ENCODE measurements around the gene GSG1L.

GSG1L gene

DNA sequence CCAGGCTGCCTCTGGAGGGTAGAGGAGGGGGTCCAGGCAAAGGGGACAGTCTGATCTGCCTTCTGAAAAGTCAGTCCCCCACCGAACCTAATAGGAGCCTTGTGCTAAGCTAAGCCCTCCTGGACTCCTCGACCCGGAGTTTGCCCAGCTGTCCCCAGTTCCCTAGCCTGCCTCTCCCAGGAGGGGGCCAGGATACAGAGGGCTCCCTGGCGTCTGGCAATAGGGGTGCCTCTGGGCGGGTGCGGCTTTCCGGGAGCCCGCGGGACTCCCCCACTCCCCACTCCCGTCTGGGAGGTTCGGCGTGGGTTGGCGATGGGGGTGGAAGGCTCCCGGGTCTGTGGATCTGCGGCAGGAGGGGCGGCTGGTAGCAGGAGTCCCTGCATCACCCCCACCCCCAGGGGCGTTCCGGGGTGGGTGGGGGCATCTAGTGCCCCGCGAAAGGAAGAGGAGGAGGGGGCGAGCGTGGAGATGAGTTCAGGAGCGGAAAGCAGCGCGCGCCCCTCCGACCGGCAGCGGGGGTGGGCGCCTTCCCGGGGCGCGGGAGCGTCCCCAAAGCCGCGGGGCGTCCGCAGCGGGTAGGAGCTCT lies 1.2 kb downstream of the GSG1L start:
- no peak for DNase-seq

DNA sequence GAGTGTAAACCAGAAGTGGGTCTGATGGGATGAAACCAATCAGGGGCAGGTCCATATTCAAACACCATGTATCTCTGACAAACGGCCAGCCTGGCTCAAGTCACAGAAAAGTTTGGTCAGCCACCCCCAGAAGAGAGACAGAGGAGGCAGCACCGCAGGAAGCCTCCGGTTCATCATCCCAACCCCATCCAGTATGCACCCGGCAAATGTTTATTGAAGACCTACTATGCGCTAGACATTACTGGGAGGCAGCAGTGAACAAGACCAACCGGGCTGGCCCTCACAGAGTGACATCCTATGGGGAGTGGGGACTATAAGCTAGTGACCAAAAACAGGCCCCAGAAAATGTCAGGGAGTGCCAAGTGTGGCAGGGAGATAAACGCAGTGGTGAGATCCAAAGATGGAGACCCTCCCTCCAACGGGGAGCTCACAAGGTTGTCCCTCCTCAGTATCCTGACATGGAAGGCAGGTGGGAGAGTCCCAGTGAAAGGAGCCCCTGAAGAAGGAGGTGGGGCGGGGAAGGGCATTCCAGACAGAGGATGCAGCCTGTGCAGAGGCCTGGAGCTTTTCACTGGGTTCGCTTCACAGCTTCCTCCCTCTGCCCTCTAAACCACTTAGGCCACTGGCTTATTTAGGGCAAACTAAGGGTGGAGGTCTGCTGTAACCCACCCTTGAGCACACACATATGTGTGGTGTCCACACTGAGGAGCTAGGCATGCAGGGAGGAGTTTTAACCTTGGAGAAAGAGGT lies 2.0 kb downstream of the GSG1L start:
- DNase-seq, result no peak

DNA sequence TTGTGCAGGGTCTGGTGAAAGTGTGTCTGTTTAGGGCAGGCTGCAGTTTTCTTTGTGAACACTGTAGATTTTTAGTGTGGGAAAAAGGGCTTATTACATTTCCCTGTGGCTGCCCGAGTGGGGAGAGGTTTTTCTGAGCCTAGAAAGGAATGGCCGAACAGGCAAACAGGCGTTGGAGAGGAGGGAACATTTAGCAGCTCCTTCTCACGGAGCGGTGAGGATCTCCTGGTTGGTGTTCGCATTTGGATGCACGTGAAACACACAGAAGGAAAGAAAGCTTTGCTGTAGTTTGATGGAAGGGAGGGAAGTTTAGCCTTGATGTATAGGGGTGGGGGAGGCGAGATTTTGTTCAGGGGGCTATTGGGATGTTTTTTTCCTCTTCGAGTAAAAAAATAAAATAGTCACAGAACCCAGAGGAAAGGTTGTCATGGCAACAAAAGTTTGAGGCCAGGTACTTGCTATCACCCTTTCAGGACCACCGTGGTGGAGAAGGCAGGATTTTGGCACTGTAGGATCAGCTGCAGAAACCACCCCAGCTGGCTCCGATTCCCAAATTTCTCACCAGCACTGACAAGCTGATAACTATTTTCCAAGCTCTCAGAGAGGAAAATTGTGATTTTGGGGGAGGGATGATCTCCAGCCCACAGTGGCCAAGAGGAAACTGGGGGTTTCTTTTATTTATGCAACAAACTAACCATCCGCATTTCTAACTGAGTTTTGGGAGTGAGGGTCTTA lies 3.5 kb downstream of the GSG1L start:
- no peak for DNase-seq

DNA sequence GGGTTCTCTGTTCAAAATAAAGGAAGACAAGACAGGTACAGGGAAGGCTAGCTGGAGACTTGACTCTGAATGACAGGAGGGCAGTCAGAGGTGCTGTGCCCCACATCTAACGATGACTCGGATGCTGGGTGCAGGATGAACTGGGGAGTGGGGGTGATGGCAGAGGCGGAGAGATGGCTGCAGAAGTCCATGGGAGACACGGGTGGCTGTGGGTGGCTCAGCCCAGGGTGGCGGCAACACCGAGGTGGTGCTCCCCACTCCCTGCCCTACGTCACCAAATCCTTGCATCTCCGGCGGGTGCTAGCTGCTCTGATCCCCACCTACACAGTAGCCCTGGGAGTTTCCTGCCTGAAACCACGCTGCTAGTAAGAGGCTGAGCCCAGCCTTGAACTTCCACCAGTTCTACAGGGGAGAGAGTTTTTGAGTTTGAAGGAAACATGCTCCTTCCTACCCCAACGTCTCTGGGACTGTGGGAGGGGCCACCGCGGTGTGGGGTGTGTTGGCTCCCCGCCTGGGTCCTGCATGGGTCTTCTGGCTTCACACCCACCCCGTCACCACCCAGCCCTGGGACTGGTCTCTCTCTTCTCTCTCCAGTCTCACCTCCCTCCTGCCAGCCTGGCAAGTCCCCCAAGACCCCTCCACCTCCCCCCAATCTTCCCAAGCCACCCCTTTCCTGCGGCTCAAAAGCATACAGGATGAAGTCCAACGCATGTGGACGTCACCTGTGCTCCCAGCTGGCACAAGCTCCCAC lies 4.5 kb downstream of the GSG1L start:
- DNase-seq, result no peak

DNA sequence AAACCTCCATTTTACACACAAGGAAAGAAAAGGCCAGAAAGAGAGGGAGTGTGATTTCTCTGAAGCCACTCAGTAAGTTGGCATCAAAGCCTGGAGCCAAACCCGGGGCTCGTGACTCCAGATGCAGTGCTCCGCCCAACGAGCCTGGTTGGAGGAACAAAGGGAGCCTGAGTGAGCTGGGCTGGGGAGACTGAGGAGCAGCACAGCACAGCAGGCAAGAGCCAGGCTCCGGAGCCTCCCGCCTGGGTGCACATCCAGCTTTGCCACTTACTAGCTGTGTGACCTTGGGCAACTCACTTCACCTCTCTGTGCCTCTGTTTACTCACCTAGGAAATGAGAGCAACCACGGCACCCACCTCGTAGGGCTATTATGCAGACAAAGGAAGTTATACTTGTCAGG lies 5.6 kb downstream of the GSG1L start:
- no peak for DNase-seq

DNA sequence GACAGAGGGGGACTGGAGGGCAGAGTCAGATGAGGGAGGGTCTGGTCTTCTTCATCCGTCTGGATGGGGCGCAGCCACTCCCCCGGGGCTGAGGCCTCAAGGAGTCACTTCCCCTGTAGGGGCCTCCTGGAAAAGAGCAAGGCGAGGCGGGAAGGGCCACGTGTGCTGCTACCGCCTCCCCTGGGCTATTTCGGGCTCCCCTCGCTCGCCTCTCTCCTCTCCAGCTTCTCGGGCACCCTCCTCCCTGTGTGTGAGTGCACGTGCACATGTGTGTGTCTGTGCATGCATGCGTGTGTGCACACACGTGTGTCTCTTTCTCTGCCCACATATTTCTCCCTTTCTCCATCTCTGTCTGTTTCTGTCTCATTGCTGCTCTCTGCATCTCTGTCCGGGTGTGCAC lies 10.1 kb downstream of the GSG1L start:
- no peak for DNase-seq

DNA sequence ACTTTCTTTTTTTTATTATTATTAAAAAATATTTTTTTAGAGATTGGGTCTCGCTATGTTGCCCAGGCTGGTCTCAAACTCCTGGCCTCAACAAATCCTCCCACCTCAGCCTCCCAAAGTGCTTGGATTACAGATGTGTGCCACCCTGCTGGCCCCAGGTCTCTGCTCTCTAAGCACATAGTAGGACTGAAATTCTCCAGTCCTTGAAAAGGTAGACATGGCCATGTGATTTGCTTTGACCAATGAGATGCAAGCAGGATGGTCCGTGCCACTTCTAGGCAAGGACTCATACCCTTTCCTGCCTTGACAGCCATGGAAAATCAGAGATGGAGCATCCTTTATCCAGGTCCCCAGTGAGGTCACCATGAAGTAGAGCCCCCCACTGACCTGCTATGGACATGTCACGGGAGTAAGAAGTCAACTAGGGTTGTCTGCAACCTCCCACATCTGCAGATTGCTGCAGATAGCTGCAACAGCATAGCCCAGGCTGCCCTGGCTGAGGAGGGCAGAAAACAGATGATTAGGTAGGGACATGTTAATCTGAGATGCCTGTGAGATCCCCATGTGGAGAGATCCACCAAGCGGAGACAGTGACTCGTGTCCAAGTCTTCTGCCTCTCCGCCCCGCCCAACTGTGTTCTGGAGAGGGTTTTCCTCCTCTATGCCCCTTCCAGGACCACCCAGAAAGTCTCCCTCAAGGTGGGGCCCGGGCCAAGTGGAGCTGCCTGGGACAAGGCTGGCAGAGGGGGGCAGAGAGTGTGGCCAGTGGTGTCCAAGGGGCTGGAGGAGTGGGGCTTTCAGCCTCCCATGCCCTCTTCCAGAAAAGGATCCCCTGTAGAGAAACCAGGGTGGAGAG lies 11.0 kb downstream of the GSG1L start:
- no peak for DNase-seq

DNA sequence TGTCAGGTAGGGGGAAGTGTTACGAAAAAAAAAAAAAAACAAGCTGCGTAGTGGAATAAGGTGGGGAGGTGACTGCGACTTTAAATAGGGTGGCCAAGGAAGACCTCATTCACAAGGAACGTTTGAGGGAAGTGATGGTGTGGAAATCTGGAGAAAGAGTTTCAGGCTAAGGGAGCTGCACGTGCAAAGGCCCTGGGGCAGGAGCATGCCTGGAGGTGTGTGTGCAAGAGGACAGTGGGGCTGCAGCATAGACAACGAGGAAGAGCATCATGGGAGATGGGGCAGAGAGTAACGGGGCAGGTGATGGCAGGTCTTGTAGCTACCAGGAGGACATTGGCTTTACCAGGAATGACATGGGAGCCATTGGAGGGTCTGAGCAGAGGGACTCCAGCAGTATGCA lies 12.0 kb downstream of the GSG1L start:
- DNase-seq, result no peak

DNA sequence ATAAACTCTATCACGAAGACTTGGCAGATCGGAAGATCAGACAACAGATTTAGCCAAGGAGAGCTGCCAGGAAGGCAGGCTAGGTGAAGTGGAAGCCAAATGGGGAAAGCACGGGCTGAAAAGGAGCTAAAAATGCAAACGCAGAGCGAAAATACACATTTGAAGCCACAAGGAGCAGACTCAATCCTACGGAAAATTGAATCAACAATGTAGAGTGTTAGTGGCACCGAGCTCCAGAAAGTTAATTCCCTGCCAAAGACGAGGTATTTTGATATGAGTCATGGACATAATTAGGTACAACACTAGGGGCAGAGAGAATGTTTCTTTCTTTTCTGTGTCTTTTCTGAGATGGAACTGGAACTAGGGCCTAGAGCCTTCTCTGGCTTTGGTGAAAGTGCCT lies 20.7 kb downstream of the GSG1L start:
- no peak for DNase-seq

DNA sequence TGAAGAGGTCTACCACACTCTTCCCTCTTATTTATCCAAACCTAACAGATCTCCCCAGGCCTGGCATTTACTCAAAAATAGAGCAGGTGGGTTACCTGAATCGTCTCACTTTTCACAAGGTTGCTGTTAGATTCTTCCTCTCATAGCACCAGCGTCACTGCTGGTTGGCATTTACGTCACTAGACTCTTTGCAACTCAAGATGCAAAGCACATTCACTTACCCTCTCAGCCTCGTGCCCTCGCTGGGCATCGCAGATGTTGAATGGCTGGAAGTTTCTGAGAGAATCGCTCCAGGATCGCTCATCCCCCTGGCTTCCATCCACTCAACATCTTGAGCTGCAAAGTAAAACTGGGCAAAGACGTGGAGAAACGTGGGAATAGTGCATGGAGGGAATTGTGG lies 21.9 kb downstream of the GSG1L start:
- DNase-seq, result no peak

DNA sequence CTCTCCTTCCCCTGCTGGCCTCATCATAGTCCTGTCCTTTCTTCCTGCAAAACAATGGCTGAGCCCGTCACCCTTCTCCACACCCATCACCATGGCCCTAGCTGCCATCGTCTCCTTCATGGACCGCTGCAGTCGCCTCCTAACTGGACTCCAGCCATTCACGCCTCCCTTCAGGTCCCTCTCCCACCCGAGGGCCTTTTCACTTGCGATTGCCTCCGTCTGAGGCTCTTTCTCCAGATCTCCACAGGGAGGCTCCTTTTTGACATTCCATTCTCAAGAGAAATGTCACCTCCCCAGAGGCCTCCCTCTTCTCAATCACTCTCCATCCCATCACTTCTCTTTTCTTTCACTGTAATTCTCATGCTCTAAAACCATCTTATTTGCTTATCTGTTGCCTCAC lies 23.5 kb downstream of the GSG1L start:
- DNase-seq, result no peak

DNA sequence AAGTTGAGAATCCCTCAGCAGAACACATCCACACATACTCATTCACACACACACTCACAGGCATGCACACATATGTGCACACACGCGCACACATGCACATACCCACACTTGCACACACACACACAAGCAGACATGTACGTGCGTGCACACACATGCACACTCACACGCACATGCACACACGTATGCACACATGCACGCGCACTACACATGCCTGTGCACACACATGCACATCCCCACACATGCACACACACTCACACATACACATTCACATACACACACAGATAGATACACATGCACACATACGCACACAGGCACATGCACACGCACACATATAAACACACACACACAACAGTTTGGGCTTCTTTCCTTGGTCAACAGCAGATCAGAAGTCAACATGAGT lies 24.0 kb downstream of the GSG1L start:
- DNase-seq, result no peak

DNA sequence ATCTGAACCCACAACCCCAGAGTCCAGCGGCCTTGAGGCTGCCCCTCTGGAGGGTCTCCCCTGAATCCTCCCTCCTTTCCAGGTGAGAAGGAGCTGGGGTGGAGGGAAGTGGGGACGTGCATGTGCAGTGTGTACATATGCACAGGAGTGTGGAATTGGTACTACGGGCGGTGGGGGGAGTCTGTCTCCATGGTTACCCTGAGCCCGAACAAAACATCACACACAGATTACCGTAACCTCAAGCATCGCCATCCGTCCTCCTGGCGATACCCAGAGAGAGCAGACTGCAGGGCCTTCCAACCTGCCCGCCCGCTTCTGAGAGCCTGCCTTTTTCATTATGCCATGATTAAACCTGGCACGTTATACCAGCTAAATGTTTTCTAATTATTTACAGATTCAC lies 25.1 kb downstream of the GSG1L start:
- DNase-seq, result no peak

DNA sequence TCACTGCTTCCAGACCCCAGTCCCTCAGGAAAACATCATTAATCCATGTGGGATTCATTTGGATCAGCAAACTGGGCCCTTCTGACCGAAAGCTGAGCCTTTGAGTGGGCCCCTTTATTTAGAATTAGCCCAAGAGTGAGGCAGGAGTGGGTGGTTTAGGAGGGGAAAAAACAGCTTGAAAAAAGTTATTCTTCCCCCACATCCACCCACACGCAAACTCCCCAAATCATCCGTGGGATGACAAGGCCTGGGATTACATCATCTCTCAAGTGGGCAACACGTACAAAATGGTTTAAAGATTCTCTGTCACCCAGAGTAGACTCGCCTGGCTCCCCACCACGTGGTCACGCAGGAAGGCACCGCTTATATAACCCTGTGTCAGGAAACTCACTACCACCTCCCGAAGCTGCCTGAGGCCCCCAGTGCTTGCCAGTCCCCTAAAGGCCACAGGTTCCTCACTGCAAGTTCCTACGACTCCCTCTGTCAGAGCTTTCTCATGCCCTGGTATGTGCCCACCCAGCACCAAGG lies 27.6 kb downstream of the GSG1L start:
- no peak for DNase-seq

DNA sequence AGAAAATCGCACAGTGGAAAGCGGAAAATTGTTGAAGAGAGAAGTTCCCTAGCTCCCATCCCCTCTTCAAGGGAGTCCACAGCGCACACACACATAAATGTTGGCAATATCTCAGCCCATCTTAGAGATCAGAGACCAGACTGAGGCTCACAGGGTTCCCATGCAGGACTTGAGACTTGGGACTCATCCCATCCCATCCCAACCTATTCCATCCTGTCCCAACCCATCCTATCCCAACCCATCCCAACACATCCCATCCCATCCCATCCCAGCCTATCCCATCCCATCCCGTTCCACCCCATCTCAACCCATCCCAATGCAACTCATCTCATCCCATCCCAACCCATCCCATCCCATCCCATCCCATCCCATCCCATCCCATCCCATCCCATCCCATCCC lies 29.6 kb downstream of the GSG1L start:
- DNase-seq, result no peak

DNA sequence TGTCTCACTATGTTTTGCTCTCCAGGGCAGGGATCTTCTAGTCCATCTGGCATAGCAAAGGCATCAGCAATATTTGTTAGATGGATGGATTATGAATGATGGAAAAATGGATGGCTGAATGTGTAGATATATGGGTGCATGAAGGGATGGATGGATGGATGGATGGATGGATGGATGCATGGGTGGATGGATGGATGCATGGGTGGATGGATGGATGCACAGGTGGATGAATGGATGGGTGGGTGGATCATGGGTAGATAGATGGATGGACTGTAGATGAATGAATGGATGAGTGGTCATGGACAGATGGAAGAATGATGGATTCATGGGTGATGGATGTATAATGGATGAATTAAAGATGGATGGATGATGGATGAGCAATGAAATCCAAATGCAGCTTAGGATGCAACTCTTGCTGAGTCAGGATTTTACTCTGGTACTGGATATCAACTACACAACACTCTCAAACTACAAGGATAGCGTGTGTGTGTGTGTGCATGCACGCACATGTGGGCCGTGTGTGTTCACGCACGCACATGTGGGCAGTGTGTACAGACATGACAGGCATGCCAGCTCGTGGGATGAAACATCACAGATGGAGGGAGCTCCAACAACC lies 34.0 kb downstream of the GSG1L start:
- DNase-seq, result no peak

DNA sequence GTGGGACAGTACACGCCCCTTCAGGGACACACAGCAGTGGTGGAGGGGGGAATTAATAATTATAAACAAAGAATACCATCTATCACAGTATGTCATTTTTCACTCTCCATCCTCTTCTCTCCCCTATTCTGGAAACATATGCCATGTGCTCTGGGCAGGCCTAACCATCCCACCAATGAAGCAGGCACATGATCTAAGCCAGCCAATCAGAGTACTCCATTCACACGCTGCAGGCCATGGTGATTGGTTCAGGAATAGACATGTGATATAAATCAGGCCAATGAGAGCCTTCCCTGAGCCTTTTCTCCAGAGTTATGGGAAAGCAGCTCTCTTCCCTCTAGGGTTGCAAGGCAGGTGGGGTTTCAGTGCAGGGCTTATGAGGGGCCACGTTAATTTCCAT lies 36.5 kb downstream of the GSG1L start:
- peak; percentile 31 for DNase-seq

DNA sequence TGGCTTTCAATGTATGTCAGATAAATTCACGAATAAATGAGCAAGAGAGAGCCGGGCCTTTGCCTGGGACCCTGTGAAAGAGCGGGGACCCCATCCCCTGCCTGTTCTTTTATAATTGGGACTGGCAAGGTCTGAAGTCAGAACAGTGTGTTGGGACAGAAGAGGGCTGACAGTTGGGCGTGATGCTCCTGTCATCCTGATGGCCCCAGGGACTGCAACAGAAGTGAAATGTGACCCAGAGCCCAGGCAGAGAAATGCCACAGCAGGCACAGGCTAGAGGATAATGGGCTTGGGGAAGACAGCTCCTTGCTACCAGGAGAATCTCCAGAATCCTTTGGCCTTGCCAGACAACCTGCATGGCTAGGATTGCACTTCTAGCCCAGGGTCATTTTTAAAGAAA lies 37.9 kb downstream of the GSG1L start:
- peak; percentile 35 for DNase-seq

DNA sequence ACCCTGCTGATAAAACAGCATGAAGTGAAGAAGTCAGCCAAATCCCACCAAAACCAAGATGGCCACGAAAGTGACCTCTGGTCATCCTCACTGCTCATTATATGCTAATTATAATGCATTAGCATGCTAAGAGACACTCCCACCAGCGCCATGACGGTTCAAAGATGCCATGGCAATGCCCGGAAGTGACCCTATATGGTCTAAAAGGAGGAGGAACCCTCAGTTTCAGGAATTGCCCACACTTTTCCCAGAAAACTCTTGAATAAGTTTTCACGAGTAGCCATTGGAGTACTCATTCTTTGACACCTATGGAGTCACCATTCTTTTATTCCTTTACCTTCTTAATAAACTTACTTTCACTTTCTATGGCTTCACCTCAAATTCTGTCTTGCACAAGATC lies 44.3 kb downstream of the GSG1L start:
- DNase-seq, result no peak

DNA sequence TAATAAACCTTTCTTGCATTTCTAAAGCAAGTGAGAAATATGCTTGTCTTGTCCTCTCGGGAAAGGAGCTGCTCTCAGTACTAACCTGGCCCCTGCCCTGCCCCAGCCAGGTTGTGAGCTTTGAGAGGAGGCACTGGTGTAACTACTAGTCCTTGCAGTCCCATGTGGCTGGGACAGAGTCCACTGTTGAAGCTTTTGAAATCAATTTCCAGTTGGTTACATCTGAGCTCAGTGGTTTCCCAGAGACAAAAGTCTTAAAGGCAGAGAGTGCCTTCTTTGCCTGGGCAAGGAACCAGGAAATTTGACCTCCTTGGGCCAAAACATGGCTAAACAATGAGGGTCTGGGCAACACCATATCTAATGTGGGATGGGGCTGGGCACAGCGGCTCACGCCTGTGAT lies 48.7 kb downstream of the GSG1L start:
- no peak for DNase-seq

DNA sequence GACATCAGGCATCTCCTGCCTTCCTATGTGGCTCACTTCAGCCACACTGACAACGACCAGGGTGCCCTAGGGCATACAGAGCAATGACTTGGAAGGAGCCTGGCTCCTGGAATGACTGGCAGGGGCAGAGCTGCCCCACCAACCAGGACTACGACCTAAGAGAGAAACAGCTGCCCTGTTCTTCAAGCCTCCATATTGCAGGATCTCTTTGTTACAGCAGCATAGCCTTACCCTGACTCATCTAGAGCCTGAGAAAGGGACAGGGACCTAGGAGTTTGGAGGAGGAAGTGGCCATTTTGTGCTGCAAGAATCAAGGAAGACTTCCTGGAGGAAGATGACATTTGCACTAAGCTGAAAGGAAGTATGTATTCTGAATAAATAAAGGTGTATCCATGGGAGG lies 49.6 kb downstream of the GSG1L start:
- DNase-seq, result no peak

DNA sequence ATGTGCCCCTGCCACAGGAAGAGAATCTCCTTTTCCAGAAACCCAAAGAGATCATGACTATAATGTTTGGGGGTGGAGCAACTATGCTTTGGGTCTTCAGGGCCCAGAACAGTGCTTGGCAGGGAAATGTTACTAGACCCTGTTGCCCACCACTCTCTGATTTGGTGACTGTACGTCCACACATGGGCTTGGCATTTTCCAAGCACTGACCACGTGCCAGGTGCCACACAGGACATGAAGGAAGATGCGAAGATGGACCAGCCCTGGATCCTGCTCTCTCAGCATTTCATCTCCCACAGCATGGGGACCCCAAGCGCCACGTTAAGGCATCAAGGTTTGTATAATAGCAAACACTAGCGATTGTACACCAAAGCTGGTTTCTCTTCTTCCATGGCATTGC lies 50.1 kb downstream of the GSG1L start:
- DNase-seq, result no peak

All from NCI-H2171 treated with DMSO at 0.1 percent for 48 hours (cell line).